Measurements from ENCODE around the gene FBLN2.

FBLN2 gene

DNA sequence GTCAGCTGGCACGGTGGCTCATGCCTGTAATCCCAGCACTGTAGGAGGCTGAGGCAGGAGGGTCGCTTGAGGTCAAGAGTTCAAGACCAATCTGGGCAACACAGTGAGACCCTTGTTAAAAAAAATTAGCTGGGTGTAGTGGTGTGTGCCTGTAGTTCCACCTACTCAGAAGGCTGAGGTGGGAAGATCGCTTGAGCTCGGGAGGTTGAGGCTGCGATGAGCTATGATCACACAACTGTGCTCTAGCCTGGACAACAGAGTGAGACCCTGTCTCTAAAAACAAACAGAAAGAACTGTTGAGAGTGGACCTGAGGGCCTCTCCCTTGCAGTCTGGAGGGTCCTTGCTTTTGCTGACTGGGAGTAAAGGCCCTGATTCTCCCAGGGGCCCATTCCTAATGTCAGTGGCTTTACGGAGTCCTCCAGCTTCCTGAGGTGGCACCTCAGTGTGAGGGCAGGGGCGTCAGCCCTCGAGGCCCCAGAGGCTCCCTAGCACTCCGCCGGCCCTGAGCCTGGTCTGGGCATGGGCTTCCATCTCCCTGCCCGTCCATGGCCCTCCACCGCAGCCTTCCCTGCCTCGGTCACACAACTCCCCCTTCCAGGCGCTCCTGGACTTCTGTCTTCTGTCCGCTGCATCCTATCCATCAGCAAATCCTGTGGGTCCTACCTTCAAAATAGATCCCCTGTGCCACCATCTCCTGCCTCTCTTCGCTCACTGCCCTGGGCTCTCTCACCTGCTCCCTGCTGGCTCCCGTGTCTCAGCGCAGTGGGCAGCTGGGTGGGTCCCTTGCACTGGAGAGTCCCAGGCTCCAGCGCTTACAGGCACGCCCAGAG is 19.0 kb downstream of the FBLN2 start:
- H3K27me3 Mint-ChIP-seq: peaks cover 10% of the 10 kb centered on the region
- no peak overlapping the region for H3K4me3 Mint-ChIP-seq
- no peaks in the 10 kb centered on the region for H3K36me3 Mint-ChIP-seq
- ATAC-seq (ENCODE audit: low read depth) (no peak), DNase-seq (ENCODE audit: low spot score in 2 of 2) (no peak)
- no peaks in the 10 kb centered on the region for H3K9me3 Mint-ChIP-seq
- H3K27ac Mint-ChIP-seq: no peak overlapping the region
- no peaks in the 10 kb centered on the region for H3K4me1 Mint-ChIP-seq

DNA sequence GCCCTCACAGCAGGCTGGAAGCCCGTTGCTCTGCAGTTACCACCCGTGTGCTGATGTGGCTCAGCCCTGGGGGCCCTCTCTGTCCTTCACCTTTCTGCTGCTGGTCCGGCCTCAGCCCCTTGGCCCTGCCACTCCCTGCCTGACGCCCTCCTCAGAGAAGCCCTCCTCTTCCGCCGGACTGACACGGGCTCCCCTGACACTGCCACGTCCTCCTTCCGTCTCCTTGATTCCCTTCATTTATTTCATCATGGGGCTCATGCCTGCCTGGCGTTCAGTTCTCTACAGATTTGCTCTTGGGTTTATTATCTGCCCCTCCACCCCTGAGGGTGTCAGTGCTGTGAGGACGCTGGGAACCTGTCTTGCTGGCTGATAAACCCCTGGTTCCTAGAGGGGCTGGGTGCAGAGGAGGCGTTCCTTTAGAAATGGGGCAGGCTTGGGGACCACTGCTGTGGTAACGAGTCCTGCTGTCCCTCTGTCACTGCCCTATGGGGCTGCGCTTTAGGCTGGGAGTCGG is 19.6 kb downstream of the FBLN2 start:
- peaks cover 10% of the 10 kb centered on the region for H3K27me3 Mint-ChIP-seq
- no peak overlapping the region for H3K27ac Mint-ChIP-seq
- H3K4me1 Mint-ChIP-seq: no peaks in the 10 kb centered on the region
- ATAC-seq (ENCODE audit: low read depth) (no peak), DNase-seq (ENCODE audit: low spot score in 2 of 2) (no peak)
- no peaks in the 10 kb centered on the region for H3K9me3 Mint-ChIP-seq
- no peaks in the 10 kb centered on the region for H3K36me3 Mint-ChIP-seq
- no peak overlapping the region for H3K4me3 Mint-ChIP-seq

DNA sequence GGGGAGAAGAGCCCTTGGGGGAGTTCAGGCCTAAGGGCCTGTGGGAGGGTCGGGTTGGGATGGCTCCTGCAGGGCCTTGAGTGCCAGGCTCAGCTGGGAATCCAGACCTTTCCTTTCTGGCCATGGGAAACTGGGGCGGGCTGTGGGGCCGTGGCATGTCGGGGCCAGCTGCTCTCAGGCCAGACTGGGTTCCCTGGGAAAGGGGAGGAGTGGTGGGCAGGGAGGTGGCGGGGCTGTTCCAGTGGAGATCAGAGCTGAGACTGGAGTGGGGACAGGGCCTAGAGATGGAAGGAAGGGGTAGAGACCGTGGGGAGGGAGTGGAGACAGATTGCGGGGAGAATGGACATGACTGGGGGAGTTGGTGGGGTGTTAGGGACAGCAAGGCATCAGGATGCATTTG is 20.3 kb downstream of the FBLN2 start:
- no peaks in the 10 kb centered on the region for H3K9me3 Mint-ChIP-seq
- peaks cover 10% of the 10 kb centered on the region for H3K27me3 Mint-ChIP-seq
- no peak overlapping the region for H3K4me3 Mint-ChIP-seq
- DNase-seq (ENCODE audit: low spot score in 2 of 2) (no peak), ATAC-seq (ENCODE audit: low read depth) (no peak)
- no peaks in the 10 kb centered on the region for H3K36me3 Mint-ChIP-seq
- no peaks in the 10 kb centered on the region for H3K4me1 Mint-ChIP-seq
- H3K27ac Mint-ChIP-seq: no peak overlapping the region

DNA sequence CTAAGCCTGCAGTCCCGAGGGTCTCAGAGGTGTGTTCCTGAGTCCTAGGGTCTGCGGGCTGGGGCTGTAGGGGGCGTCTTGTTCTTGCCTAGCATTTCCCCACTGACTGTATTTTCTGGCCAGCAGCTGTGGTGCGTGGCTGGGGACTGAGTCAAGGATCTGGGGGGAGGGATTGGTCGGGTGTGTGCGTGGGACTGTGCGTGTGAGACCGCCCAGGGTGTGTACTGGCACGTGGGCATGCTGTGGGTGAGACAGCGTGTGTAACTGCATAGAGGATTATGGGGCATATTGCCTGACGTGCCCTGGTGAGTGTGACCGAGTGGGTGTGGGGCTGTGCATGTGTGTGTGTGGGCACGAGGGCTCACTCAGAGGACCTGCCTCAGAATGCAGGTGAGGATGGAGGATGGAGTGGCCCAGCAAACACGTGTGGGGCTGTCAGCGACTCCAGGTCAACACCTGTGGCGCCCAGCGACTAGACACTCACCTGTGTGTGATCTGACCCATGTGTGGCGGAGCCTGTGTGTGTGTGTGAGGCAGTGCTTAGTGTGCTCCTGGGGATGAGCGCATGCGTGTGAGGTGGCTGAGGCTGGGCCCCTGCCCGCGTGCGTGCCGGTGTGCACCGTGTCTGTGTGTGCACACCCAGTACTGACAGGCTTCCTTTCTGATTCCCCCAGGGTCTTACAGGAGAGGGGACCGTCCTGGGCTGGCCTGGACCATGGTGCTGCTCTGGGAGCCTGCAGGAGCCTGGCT is 20.9 kb downstream of the FBLN2 start:
- DNase-seq (ENCODE audit: low spot score in 2 of 2): no peak
- ATAC-seq (ENCODE audit: low read depth): no peak
- Mint-ChIP-seq H3K9me3 (no peaks in the 10 kb centered on the region), H3K36me3 (no peaks in the 10 kb centered on the region), H3K27me3 (peaks cover 10% of the 10 kb centered on the region), H3K4me1 (no peaks in the 10 kb centered on the region), H3K4me3 (no peak overlapping the region), H3K27ac (no peak overlapping the region)

DNA sequence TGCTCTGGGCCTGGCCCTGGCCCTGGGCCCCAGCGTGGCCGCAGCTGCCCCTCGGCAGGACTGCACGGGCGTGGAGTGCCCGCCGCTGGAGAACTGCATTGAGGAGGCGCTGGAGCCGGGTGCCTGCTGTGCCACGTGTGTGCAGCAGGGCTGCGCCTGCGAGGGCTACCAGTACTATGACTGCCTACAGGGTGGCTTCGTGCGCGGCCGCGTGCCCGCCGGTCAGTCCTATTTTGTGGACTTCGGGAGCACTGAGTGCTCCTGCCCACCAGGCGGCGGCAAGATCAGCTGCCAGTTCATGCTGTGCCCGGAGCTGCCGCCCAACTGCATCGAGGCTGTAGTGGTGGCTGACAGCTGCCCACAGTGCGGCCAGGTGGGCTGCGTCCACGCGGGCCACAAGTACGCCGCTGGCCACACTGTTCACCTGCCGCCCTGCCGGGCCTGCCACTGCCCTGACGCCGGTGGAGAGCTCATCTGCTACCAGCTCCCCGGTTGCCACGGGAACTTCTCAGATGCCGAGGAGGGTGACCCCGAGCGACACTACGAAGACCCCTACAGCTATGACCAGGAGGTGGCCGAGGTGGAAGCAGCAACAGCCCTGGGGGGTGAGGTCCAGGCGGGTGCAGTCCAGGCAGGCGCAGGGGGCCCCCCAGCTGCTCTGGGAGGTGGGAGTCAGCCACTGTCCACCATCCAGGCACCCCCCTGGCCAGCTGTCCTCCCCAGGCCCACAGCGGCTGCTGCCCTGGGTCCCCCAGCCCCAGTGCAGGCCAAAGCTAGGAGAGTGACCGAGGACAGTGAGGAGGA is 21.7 kb downstream of the FBLN2 start:
- H3K4me1 Mint-ChIP-seq: no peaks in the 10 kb centered on the region
- no peak for ATAC-seq (ENCODE audit: low read depth)
- no peaks in the 10 kb centered on the region for H3K36me3 Mint-ChIP-seq
- H3K27me3 Mint-ChIP-seq: peaks cover 10% of the 10 kb centered on the region
- H3K27ac Mint-ChIP-seq: no peak overlapping the region
- no peak overlapping the region for H3K4me3 Mint-ChIP-seq
- DNase-seq (ENCODE audit: low spot score in 2 of 2): no peak
- H3K9me3 Mint-ChIP-seq: no peaks in the 10 kb centered on the region

DNA sequence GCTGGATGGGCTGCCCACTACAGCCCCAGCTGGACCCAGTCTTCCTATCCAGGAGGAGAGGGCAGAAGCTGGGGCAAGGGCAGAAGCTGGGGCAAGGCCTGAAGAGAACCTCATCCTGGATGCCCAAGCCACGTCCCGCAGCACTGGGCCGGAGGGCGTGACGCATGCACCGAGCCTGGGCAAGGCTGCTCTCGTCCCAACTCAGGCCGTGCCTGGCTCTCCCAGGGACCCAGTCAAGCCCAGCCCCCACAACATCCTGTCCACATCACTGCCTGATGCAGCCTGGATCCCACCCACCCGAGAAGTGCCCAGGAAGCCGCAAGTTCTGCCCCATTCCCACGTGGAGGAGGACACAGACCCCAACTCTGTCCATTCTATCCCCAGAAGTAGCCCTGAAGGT is 22.3 kb downstream of the FBLN2 start:
- Mint-ChIP-seq H3K27ac (no peak overlapping the region), H3K36me3 (no peaks in the 10 kb centered on the region), H3K4me3 (no peak overlapping the region), H3K27me3 (peaks cover 10% of the 10 kb centered on the region), H3K4me1 (no peaks in the 10 kb centered on the region), H3K9me3 (no peaks in the 10 kb centered on the region)
- ATAC-seq (ENCODE audit: low read depth) (no peak), DNase-seq (ENCODE audit: low spot score in 2 of 2) (no peak)

DNA sequence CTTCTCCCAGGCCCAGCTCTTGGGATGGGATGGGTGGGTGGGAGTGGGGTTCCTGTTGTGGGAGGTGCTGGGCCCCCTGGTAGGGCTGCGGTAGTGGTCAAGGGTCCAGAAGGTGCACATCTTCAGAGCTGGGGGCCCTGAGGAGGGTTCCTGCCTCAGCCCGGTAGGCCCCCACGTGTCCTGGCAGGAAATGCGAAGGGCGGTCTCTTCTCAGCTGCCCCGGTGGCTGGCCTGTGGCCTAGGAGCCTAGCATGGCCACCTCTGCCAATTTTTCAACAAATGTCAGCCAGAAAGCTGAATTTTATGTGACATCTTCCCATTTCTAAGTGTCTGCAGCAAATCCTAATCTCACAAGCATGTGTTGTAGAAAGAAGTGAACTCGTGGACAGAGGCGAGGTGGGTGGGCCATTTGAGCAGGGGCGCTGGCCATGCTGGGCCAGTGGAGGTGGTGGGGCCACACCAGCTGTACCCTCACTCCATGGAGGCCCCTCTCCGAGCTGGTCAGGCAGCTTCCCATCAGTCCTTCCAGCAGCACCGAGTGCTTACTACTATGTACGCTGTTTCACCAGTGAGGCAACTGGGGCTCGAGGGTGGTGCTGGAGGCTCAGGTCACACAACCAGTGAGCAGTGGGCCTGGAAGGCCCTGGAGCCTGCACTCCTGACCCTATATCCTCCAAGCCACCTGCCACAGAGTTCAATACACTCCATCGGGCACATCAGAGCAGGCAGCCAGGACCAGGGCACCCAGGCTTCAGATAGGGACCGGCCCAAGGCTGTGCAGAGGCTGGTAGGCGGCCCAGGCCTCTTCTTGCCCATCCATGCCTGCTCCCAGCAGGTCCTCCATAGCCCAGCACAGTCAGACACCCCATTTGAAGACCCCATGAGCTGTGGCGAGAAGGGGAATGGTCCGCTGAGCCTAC is 23.2 kb downstream of the FBLN2 start:
- DNase-seq (ENCODE audit: low spot score in 2 of 2): no peak
- Mint-ChIP-seq H3K27me3 (peaks cover 9% of the 10 kb centered on the region), H3K4me3 (no peak overlapping the region), H3K4me1 (no peaks in the 10 kb centered on the region), H3K27ac (no peak overlapping the region), H3K9me3 (no peaks in the 10 kb centered on the region), H3K36me3 (no peaks in the 10 kb centered on the region)
- ATAC-seq (ENCODE audit: low read depth): no peak

DNA sequence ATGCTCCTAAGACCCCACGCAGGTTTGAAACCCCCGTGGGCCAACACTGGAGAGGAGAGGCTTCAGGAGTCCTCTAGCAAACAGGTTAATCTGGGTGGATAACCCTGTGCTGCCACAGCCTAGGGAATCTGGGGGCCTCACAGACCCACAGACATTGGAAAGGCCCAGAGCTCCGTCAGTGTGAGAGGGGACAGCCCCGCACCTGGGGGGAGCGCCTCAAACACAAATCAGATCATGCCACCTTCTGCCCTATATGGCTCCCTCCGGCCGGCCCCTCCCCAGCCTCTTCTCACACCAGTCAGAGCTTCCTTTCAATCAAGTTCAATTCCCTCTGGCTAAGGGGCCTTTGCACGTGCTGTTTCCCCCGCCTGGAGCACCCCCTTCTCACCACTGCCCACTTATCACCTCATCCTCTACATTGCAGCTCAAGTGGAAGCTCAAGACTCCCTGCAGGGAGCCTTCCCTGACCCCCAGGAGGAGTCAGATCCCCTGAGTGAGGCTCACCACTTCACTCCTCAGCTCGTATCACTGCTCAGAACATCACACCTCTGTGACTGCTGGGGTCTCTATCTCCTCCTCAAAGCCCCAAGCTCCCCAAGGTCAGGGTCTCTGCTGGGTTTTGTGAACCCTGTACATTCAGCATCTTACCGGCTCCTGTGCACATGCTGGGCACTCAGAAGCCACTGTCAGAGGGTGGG is 24.1 kb downstream of the FBLN2 start:
- Mint-ChIP-seq H3K27me3 (peaks cover 9% of the 10 kb centered on the region), H3K4me1 (no peaks in the 10 kb centered on the region), H3K27ac (no peak overlapping the region), H3K9me3 (no peaks in the 10 kb centered on the region), H3K4me3 (no peak overlapping the region), H3K36me3 (no peaks in the 10 kb centered on the region)
- DNase-seq (ENCODE audit: low spot score in 2 of 2) (no peak), ATAC-seq (ENCODE audit: low read depth) (no peak)

DNA sequence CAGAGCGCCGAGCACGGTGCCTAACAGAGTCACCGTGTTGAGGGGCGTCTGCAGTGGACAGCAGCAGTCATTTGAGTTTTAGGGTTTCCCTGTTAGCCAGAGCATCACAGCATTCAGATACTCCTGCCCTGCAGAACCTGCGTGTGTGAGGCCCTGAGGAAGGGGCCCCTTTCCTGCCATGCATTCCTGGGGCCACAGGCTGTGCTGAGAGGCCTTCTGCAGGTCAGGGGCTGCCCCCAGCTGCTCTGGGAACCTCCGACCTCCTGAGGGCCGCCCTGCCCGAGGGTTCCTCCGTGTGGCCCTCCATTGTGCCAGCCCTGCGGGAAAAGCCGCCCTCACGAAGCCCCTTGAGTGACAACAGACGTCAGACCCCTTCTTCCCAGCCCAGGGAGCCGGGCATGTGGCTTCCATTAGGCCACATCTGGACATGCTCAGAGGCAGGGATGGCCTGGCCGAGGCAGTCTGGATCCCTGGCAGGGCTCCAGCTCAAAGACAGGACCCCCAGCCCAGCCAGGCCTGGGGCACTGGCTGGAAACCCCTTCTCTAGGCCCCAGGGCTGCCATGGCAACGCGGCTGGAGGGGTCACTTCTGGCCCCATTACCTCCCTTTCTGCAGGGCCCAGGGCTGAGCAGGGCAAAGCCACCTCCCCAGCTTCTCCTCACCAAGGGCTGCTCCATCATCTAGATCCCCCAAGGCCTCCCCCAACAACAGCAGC is 25.3 kb downstream of the FBLN2 start:
- Mint-ChIP-seq H3K4me3 (no peak overlapping the region), H3K36me3 (no peaks in the 10 kb centered on the region), H3K27ac (no peak overlapping the region), H3K9me3 (no peaks in the 10 kb centered on the region), H3K27me3 (peaks cover 2% of the 10 kb centered on the region), H3K4me1 (no peaks in the 10 kb centered on the region)
- DNase-seq (ENCODE audit: low spot score in 2 of 2): no peak
- no peak for ATAC-seq (ENCODE audit: low read depth)

DNA sequence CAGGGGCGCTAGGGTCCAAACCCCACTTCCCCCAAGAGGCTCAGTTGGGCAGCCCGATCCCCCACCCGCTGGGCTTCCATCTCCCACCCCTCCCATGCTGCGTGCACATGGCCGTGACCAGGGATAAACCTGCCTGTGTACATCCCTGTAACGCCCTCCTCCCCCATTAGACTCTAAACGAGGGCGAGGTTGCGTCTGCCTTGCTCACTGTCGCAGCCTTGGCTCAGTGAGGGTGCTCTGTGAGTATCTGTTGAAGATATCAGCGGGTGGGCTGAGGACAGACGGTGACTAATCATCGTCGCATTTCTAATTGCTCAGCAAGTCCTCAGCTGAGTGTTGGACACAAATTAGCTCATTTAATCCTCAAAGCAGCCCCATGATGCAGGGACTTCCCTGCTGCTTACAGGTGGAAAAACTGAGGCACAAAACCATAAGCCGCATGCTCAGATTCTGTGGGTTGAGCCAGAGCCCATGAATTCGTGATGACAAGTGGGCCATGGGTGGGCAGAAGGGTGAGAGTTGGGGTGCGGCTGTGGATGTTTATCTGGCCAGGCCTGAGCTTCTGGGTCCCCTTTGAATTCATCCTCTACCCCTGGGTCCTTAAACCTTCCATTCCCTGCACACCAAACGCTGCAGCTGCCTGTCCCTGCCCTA is 26.0 kb downstream of the FBLN2 start:
- Mint-ChIP-seq H3K9me3 (no peaks in the 10 kb centered on the region), H3K27ac (no peak overlapping the region), H3K4me3 (no peak overlapping the region), H3K4me1 (no peaks in the 10 kb centered on the region), H3K36me3 (no peaks in the 10 kb centered on the region), H3K27me3 (no peaks in the 10 kb centered on the region)
- no peak for DNase-seq (ENCODE audit: low spot score in 2 of 2)
- no peak for ATAC-seq (ENCODE audit: low read depth)

DNA sequence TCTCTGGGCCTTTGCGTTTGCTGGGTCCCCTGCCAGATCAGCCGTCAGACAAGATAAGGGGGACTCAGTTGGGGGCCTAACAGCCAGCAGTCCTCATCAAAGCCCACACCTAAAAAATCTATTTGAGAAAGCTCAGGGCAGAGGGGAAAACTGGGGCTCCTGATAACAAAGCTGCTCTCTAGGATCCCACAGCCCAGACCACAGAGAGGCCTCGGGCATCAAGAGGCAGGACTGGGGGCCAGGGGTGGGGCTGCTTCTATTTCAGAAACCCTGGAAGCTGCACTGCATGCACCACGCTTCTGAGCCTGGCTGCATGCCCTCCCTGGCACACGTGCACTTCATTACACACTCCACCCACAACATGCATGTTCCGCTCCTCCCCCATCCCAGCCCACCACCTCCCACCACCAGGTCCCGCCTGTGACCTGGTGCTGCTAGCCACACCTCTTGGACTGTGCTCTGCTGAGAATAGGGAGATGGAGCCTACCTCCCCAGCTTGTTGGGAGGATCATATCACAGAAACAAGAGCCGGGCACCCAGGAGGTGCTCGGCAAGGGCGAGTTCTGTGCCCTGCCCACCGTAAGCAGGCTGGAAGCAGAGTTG is 26.6 kb downstream of the FBLN2 start:
- Mint-ChIP-seq H3K36me3 (no peaks in the 10 kb centered on the region), H3K4me3 (no peak overlapping the region)

More for the DNA sequence above, 26.6 kb downstream of the FBLN2 start:
- Mint-ChIP-seq H3K27me3 (no peaks in the 10 kb centered on the region), H3K4me1 (no peaks in the 10 kb centered on the region), H3K27ac (no peak overlapping the region), H3K9me3 (no peaks in the 10 kb centered on the region)
- no peak for ATAC-seq (ENCODE audit: low read depth)
- no peak for DNase-seq (ENCODE audit: low spot score in 2 of 2)
